H1 (cell line): ENCODE data around the gene TAF4. TPM values are rescaled to one million over a fixed set of nuclear protein-coding genes. Genes with fewer than 3 reads are reported as not detected.

Experiments used
- HDAC2 ChIP-seq, 2 experiments: fragments of 300-600 bp in 1 of 2; sonication (generic) in 1 of 2; IDR thresholded peaks; 2 replicates each; pipeline ENCODE4 v1.6.1; 2011 to 2012; ENCODE audit warnings: low read depth in 2 of 2, low read length in 2 of 2, mild to moderate bottlenecking in 2 of 2, moderate library complexity in 2 of 2, borderline replicate concordance in 1 of 2, inconsistent platforms in 1 of 2
- MAX ChIP-seq: IDR thresholded peaks from 2 replicates; pipeline ENCODE4 v1.6.1; 2012; ENCODE audit warnings: inconsistent platforms
- polyA plus RNA-seq, 7 experiments: library from polyadenylated mRNA; depleted of rRNA in 3 of 7; stranded (reverse) in 5 of 7; unstranded in 2 of 7; fragments of >200 nt in 5 of 7; fragments of 200-250 nt in 2 of 7; gene quantifications; 1 replicate in 5 of 7; 2 replicates in 1 of 7; 4 replicates in 1 of 7; pipeline versions ENCODE4 v1.2.1 to v1.2.3, GENCODE V29; 2011 to 2013; ENCODE audit warnings: missing spikeins in 2 of 7, mixed read lengths in 2 of 7
- total RNA-seq: library from RNA; stranded (reverse); fragmentation: NEBNext Ultra II Directional; extraction: Animal tissue kit (Norgen Biotek cat#: 25700); gene quantifications from 2 replicates; pipeline ENCODE4 v1.2.1, GENCODE V29; 2021

Gene TAF4
- total and polyA plus RNA-seq, 2 of the 8 experiments (the other 6 are each of a cell fraction or from before 2014, with no cell fraction given) = 16.0 to 30.1 TPM

GRCh38 chr20:62111148-62111547 is 45.5 kb upstream of the TAF4 start (continued):
- TF ChIP-seq HDAC2 (IDR thresholded peaks at IDR 0.05; ENCODE audit: borderline replicate concordance in 1 of 2, low read depth in 2 of 2, low read length in 2 of 2) = no peak
- no peak for TF ChIP-seq MAX
